ENCODE measurements around the gene STK32B.
"Not testable (repeated sequence)": the region's sequence is repeated elsewhere in the genome, so short reads cannot be mapped to it uniquely, and the experiment has no call there.

Gene STK32B

GRCh38 chr4:5429747-5430146, 378.5 kb downstream of the STK32B start:
- no peak for TF ChIP-seq CTCF (IDR thresholded peaks at IDR 0.05; ENCODE audit: poor library complexity, severe bottlenecking)
- no peaks in the 10 kb centered on the region for H3K9me3 ChIP-seq (ENCODE audit: severe bottlenecking)
- no peak overlapping the region for H3K4me3 ChIP-seq (ENCODE audit: severe bottlenecking)
- DNase-seq (ENCODE audit: low spot score) (no peak), ATAC-seq (ENCODE audit: low read depth) (no peak)
- H3K27ac ChIP-seq (ENCODE audit: poor library complexity, severe bottlenecking): no peak overlapping the region
- no peaks in the 10 kb centered on the region for H3K4me1 ChIP-seq (ENCODE audit: insufficient read depth, poor library complexity, severe bottlenecking)
- H3K27me3 ChIP-seq (ENCODE audit: insufficient read depth, poor library complexity, severe bottlenecking): peaks cover 19% of the 10 kb centered on the region
- H3K36me3 ChIP-seq (ENCODE audit: low read depth): no peaks in the 10 kb centered on the region

GRCh38 chr4:5433196-5433595, 381.9 kb downstream of the STK32B start:
- Histone ChIP-seq H3K36me3 (ENCODE audit: low read depth) (no peaks in the 10 kb centered on the region), H3K4me1 (ENCODE audit: insufficient read depth, poor library complexity, severe bottlenecking) (no peaks in the 10 kb centered on the region), H3K9me3 (ENCODE audit: severe bottlenecking) (no peaks in the 10 kb centered on the region), H3K27me3 (ENCODE audit: insufficient read depth, poor library complexity, severe bottlenecking) (peaks cover 10% of the 10 kb centered on the region), H3K4me3 (ENCODE audit: severe bottlenecking) (no peak overlapping the region), H3K27ac (ENCODE audit: poor library complexity, severe bottlenecking) (no peak overlapping the region)
- ATAC-seq (ENCODE audit: low read depth) (no peak), DNase-seq (ENCODE audit: low spot score) (no peak)
- no peak for TF ChIP-seq CTCF (IDR thresholded peaks at IDR 0.05; ENCODE audit: poor library complexity, severe bottlenecking)

GRCh38 chr4:5435201-5435600, 383.9 kb downstream of the STK32B start:
- H3K27ac ChIP-seq (ENCODE audit: poor library complexity, severe bottlenecking): no peak overlapping the region
- no peak for DNase-seq (ENCODE audit: low spot score)
- H3K27me3 ChIP-seq (ENCODE audit: insufficient read depth, poor library complexity, severe bottlenecking): peaks cover 5% of the 10 kb centered on the region
- no peaks in the 10 kb centered on the region for H3K36me3 ChIP-seq (ENCODE audit: low read depth)
- TF ChIP-seq CTCF (IDR thresholded peaks at IDR 0.05; ENCODE audit: poor library complexity, severe bottlenecking): no peak
- H3K9me3 ChIP-seq (ENCODE audit: severe bottlenecking): no peaks in the 10 kb centered on the region
- H3K4me3 ChIP-seq (ENCODE audit: severe bottlenecking): no peak overlapping the region
- ATAC-seq (ENCODE audit: low read depth): no peak
- H3K4me1 ChIP-seq (ENCODE audit: insufficient read depth, poor library complexity, severe bottlenecking): no peaks in the 10 kb centered on the region

- H3K4me1 ChIP-seq (ENCODE audit: insufficient read depth, poor library complexity, severe bottlenecking): no peaks in the 10 kb centered on the region
- ATAC-seq (ENCODE audit: low read depth) (no peak), DNase-seq (ENCODE audit: low spot score) (no peak)
- H3K9me3 ChIP-seq (ENCODE audit: severe bottlenecking): no peaks in the 10 kb centered on the region
- no peak for TF ChIP-seq CTCF (IDR thresholded peaks at IDR 0.05; ENCODE audit: poor library complexity, severe bottlenecking)
- no peaks in the 10 kb centered on the region for H3K36me3 ChIP-seq (ENCODE audit: low read depth)
- H3K27ac ChIP-seq (ENCODE audit: poor library complexity, severe bottlenecking): no peak overlapping the region
- H3K27me3 ChIP-seq (ENCODE audit: insufficient read depth, poor library complexity, severe bottlenecking): peaks cover 5% of the 10 kb centered on the region
- no peak overlapping the region for H3K4me3 ChIP-seq (ENCODE audit: severe bottlenecking)
These were observed 384.5 kb downstream of the STK32B start for GRCh38 chr4:5435823-5436222.

GRCh38 chr4:5443976-5444802, 392.9 kb downstream of the STK32B start:
- H3K4me3 ChIP-seq (ENCODE audit: severe bottlenecking); H3K4me1 ChIP-seq (ENCODE audit: insufficient read depth, poor library complexity, severe bottlenecking); H3K27me3 ChIP-seq (ENCODE audit: insufficient read depth, poor library complexity, severe bottlenecking); H3K36me3 ChIP-seq (ENCODE audit: low read depth); ATAC-seq (ENCODE audit: low read depth); H3K9me3 ChIP-seq (ENCODE audit: severe bottlenecking); DNase-seq (ENCODE audit: low spot score); H3K27ac ChIP-seq (ENCODE audit: poor library complexity, severe bottlenecking): not testable (repeated sequence)
